ENCODE data around the gene RFC3.

The RFC3 gene

DNA sequence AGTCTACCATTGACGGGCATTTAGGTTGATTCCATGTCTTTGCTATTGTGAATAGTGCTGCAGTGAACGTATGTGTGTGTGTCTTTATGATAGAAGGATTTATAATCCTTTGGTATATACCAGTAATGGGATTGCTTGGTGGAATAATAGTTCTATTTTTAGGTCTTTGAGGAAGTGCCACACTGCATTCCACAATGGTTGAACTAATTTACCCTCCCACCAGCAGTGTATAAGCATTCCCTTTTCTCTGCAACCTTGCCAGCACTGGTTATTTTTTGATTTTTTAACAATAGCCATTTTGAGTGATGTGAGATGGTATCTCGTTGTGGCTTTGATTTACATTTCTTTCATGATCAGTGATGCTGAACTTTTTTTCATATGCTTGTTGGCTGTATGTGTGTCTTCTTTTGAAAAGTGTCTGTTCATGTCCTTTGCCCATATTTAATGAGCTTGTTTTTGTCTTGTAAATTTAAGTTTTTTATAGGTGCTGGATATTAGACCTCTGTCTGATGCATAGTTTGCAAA lies 37.5 kb downstream of the RFC3 start:
- TF ChIP-seq, protein P1, sequence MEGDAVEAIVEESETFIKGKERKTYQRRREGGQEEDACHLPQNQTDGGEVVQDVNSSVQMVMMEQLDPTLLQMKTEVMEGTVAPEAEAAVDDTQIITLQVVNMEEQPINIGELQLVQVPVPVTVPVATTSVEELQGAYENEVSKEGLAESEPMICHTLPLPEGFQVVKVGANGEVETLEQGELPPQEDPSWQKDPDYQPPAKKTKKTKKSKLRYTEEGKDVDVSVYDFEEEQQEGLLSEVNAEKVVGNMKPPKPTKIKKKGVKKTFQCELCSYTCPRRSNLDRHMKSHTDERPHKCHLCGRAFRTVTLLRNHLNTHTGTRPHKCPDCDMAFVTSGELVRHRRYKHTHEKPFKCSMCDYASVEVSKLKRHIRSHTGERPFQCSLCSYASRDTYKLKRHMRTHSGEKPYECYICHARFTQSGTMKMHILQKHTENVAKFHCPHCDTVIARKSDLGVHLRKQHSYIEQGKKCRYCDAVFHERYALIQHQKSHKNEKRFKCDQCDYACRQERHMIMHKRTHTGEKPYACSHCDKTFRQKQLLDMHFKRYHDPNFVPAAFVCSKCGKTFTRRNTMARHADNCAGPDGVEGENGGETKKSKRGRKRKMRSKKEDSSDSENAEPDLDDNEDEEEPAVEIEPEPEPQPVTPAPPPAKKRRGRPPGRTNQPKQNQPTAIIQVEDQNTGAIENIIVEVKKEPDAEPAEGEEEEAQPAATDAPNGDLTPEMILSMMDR (IDR thresholded peaks at IDR 0.05; ENCODE audit: low read depth, low read length), result no peak
- DNase-seq (ENCODE audit: extremely low read depth, low read depth), result no peak

DNA sequence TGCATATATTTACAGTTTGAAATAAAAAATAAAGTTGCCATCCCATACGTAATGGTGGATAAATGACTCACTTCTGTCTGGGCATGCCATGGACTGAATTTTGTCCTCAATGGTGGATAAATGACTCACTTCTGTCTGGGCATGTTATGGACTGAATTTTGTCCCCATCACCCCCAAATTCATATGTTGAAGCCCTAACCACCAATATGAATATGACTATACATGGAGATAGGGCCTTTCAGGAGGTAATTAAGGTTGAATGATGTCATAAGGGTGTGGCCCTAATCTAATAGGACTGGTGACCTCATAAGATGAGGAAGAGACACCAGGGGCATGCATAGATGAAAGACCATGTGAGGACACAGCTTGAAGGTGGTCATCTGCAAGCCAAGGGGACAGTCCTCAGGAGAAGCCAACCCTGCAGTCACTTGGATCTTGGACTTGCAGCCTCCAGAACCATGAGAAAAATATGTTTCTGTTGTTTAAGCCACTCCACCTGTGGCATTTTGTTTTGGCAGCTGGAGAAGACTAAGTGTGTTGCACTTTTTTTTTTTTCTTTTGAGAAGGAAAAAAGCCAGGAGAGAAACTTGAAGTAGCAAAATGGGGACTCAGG lies 41.8 kb downstream of the RFC3 start:
- TF ChIP-seq, protein P1 (IDR thresholded peaks at IDR 0.05; ENCODE audit: low read depth, low read length), result no peak
- no peak for DNase-seq (ENCODE audit: extremely low read depth, low read depth)

- TF ChIP-seq, protein P1 (IDR thresholded peaks at IDR 0.05; ENCODE audit: low read depth, low read length), result no peak
- no peak for DNase-seq (ENCODE audit: extremely low read depth, low read depth)
Observed at GRCh38 chr13:33860526-33860925, 42.6 kb downstream of the RFC3 start.

- TF ChIP-seq, protein P1 (IDR thresholded peaks at IDR 0.05; ENCODE audit: low read depth, low read length), result no peak
- no peak for DNase-seq (ENCODE audit: extremely low read depth, low read depth)
Observed at GRCh38 chr13:33862016-33862415, 44.1 kb downstream of the RFC3 start.

- DNase-seq (ENCODE audit: extremely low read depth, low read depth), result no peak
- TF ChIP-seq, protein P1 (IDR thresholded peaks at IDR 0.05; ENCODE audit: low read depth, low read length), result no peak
Observed at GRCh38 chr13:33863188-33863789, 45.3 kb downstream of the RFC3 start.

- TF ChIP-seq, protein P1 (IDR thresholded peaks at IDR 0.05; ENCODE audit: low read depth, low read length), result no peak
- DNase-seq (ENCODE audit: extremely low read depth, low read depth), result no peak
Observed at GRCh38 chr13:33865945-33866344, 48.0 kb downstream of the RFC3 start.

DNA sequence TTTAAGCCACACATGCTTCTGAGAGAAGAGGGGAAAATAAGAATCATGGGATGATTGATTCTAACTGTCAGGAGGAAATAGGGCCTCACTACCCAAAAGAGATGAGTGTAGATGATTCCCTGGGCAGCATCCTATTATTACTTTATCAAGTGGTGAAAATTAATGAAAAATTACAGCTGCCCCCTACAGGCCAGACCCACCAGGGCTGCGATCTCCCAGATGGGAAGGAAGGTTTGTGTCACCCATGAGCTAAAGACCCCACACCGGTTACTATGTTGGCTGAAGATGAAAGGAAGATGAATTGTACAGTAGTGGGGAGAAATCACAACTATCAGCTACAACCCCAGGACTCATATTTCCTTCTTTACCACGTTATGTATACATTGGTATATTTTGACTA lies 49.5 kb downstream of the RFC3 start:
- TF ChIP-seq, protein P1 (IDR thresholded peaks at IDR 0.05; ENCODE audit: low read depth, low read length), result no peak
- DNase-seq (ENCODE audit: extremely low read depth, low read depth), result no peak

All from AG09319 (cell line).